IMR-90 (cell line): Measurements from ENCODE around the gene SLC19A1. TPM values are rescaled to one million over a fixed set of nuclear protein-coding genes. Genes with fewer than 3 reads are reported as not detected.

Experiments
- ATAC-seq: fragments of 200-7000 bp; cut with Tn5 transposase; 2 replicates; pipeline ENCODE4 v1.9.1; 2020; ENCODE audit warnings: low read depth, mild to moderate bottlenecking, moderate library complexity
- BruUV-seq: library from RNA; stranded (reverse); fragments of 400-500 nt; replicated peaks from 2 replicates; lab custom pipeline; 2021; lab: Mats Ljungman, UMichigan
- CTCF ChIA-PET: fragments of 300-600 bp; formaldehyde crosslinking; extraction: SDS; loops from one replicate; lab custom pipeline; 2021; ENCODE audit warnings: antibody characterized with exemption; lab: Yijun Ruan, JAX
- POLR2A ChIA-PET: fragments of 300-600 bp; sonication (Branson Sonifier 250); formaldehyde crosslinking; loops from one replicate; lab custom pipeline; 2022; ENCODE audit warnings: antibody characterized with exemption; ENCODE audit not compliant: unreplicated experiment; lab: Charles Lee
- DNase-seq: peaks from one replicate; pipeline ENCODE4 v3.0.0; 2013
- H2AFZ ChIP-seq: replicated peaks from 2 replicates; pipeline ENCODE3; 2013; ENCODE audit warnings: low read length, mild to moderate bottlenecking; ENCODE audit not compliant: poor library complexity
- H2AK5ac ChIP-seq: 2 replicates; pipeline ENCODE4 v1.6.1; 2013; ENCODE audit warnings: low read depth, low read length, inconsistent platforms
- H2AK9ac ChIP-seq: replicated peaks from 2 replicates; pipeline ENCODE3; 2013; ENCODE audit warnings: mild to moderate bottlenecking, low read depth, low read length, moderate library complexity; ENCODE audit not compliant: poor library complexity
- H2BK120ac ChIP-seq: 2 replicates; pipeline ENCODE4 v1.6.1; 2013; ENCODE audit warnings: low read depth, low read length, inconsistent platforms
- H2BK15ac ChIP-seq: 3 replicates; pipeline ENCODE4 v1.6.1; 2013; ENCODE audit warnings: low read depth, low read length, inconsistent platforms
- H2BK20ac ChIP-seq: 2 replicates; pipeline ENCODE4 v1.6.1; 2013; ENCODE audit warnings: low read depth, mild to moderate bottlenecking, inconsistent platforms, low read length, moderate library complexity
- H2BK5ac ChIP-seq: 2 replicates; pipeline ENCODE4 v1.6.1; 2013; ENCODE audit warnings: mild to moderate bottlenecking, low read depth, low read length, inconsistent platforms; ENCODE audit not compliant: poor library complexity, severe bottlenecking
- H3K14ac ChIP-seq: replicated peaks from 2 replicates; pipeline ENCODE4 v1.6.1; 2013; ENCODE audit warnings: low read depth, low read length, inconsistent platforms
- H3K18ac ChIP-seq: 2 replicates; pipeline ENCODE4 v1.6.1; 2013; ENCODE audit warnings: low read depth, low read length, control low read depth
- H3K23ac ChIP-seq: 2 replicates; pipeline ENCODE4 v1.6.1; 2013; ENCODE audit warnings: low read depth, low read length, inconsistent platforms
- H3K27ac ChIP-seq: 2 replicates; pipeline ENCODE4 v1.5.1; 2013; ENCODE audit warnings: mild to moderate bottlenecking, control low read depth, low read length; ENCODE audit not compliant: insufficient read depth
- H3K27me3 ChIP-seq: 2 replicates; pipeline ENCODE4 v1.6.1; 2013; ENCODE audit warnings: low read length; ENCODE audit not compliant: control insufficient read depth, insufficient read depth
- H3K36me3 ChIP-seq: 2 replicates; pipeline ENCODE4 v1.6.1; 2013; ENCODE audit warnings: low read length, mixed read lengths; ENCODE audit not compliant: control insufficient read depth, insufficient read depth
- H3K4ac ChIP-seq: 2 replicates; pipeline ENCODE4 v1.6.1; 2013; ENCODE audit warnings: low read depth, low read length, inconsistent platforms
- H3K4me1 ChIP-seq: 2 replicates; pipeline ENCODE4 v1.6.1; 2013; ENCODE audit warnings: low read length, mixed read lengths; ENCODE audit not compliant: control insufficient read depth, insufficient read depth
- H3K4me2 ChIP-seq: 2 replicates; pipeline ENCODE4 v1.6.1; 2013; ENCODE audit warnings: low read depth, mild to moderate bottlenecking, control low read depth, low read length, moderate library complexity
- H3K4me3 ChIP-seq: 2 replicates; pipeline ENCODE4 v1.5.1; 2013; ENCODE audit warnings: low read depth, mild to moderate bottlenecking, control low read depth, low read length, moderate library complexity; ENCODE audit not compliant: insufficient read depth
- H3K56ac ChIP-seq: 2 replicates; pipeline ENCODE4 v1.6.1; 2013; ENCODE audit warnings: low read length, inconsistent platforms; ENCODE audit not compliant: insufficient read depth; ENCODE audit errors: extremely low read depth
- H3K79me1 ChIP-seq, 2 experiments: 2 replicates each; pipeline ENCODE4 v1.6.1; 2013; ENCODE audit warnings: low read length in 2 of 2, inconsistent platforms in 1 of 2, low read depth in 1 of 2
- H3K9ac ChIP-seq: 2 replicates; pipeline ENCODE4 v1.6.1; 2013; ENCODE audit warnings: low read depth, low read length, control low read depth
- H3K9me1 ChIP-seq: 2 replicates; pipeline ENCODE4 v1.6.1; 2013; ENCODE audit warnings: low read length, inconsistent platforms; ENCODE audit not compliant: insufficient read depth
- H3K9me3 ChIP-seq: 2 replicates; pipeline ENCODE4 v1.6.1; 2013; ENCODE audit warnings: low read length; ENCODE audit not compliant: control insufficient read depth, insufficient read depth
- H4K20me1 ChIP-seq: 2 replicates; pipeline ENCODE4 v1.6.1; 2013; ENCODE audit warnings: low read length, inconsistent platforms; ENCODE audit not compliant: insufficient read depth
- H4K5ac ChIP-seq: 2 replicates; pipeline ENCODE4 v1.6.1; 2013; ENCODE audit warnings: mild to moderate bottlenecking, low read depth, low read length, control low read depth
- H4K8ac ChIP-seq, 2 experiments: 2 replicates each; pipeline ENCODE4 v1.6.1; 2013; ENCODE audit warnings: low read depth in 2 of 2, low read length in 2 of 2, control low read depth in 1 of 2, inconsistent platforms in 1 of 2
- H4K91ac ChIP-seq: 2 replicates; pipeline ENCODE4 v1.6.1; 2013; ENCODE audit warnings: low read depth, low read length, inconsistent platforms; ENCODE audit not compliant: insufficient read depth
- CEBPB ChIP-seq: IDR thresholded peaks from 2 replicates; pipeline ENCODE4 v1.6.1; 2012; ENCODE audit warnings: low read depth, low read length, improper control_type of control experiment
- MAFK ChIP-seq: IDR thresholded peaks from 2 replicates; pipeline ENCODE4 v1.6.1; 2012; ENCODE audit warnings: low read depth, low read length, improper control_type of control experiment
- WGBS, 2 experiments: methylation state at CpG; one replicate each; pipeline versions ENCODE4 v1.1.5 to v1.1.7; 2013; ENCODE audit warnings: missing lambda C conversion rate in 2 of 2; ENCODE audit not compliant: insufficient read length in 1 of 2; ENCODE audit errors: extremely low coverage in 2 of 2; 5-methylcytosine and 5-hydroxymethylcytosine counted together
- dilution Hi-C: fragments of 300-500 bp; cut with HindIII; formaldehyde crosslinking; loops from one replicate; pipeline ENCODE4 v1.14.3; 2018; ENCODE audit warnings: low sequenced_read_pairs; ENCODE audit not compliant: unreplicated experiment
- in situ Hi-C: fragments of 300-500 bp; cut with MboI; formaldehyde crosslinking; loops from 3 replicates; pipeline ENCODE4 v1.14.3; 2019; ENCODE audit warnings: low sequenced_read_pairs, inconsistent platforms, mixed read lengths
- intact Hi-C: fragments of 100-400 bp; cut with micrococcal nuclease; formaldehyde crosslinking; loops from 2 replicates; pipeline ENCODE4 v1.10.0; 2022
- polyA plus RNA-seq, 3 experiments: library from polyadenylated mRNA; depleted of rRNA; stranded (reverse); fragments of >200 nt; gene quantifications; 2 replicates each; pipeline ENCODE4 v1.2.3, GENCODE V29; 2012; ENCODE audit warnings: low replicate concordance in 1 of 3
- total RNA-seq: library from RNA; depleted of rRNA; stranded (reverse); fragments of >200 nt; gene quantifications from 2 replicates; pipeline ENCODE4 v1.2.3, GENCODE V29; 2012
- TF ChIP-seq, protein P1 (sequence below): fragments of 150-350 bp; IDR thresholded peaks from 2 replicates; pipeline ENCODE4 v1.6.1; 2017; ENCODE audit warnings: mild to moderate bottlenecking, antibody characterized with exemption, low read length, low read depth

The SLC19A1 gene
- total and polyA plus RNA-seq, 2 of the 4 experiments (the other 2 are of a cell fraction): 2.2 to 16.2 TPM

DNA sequence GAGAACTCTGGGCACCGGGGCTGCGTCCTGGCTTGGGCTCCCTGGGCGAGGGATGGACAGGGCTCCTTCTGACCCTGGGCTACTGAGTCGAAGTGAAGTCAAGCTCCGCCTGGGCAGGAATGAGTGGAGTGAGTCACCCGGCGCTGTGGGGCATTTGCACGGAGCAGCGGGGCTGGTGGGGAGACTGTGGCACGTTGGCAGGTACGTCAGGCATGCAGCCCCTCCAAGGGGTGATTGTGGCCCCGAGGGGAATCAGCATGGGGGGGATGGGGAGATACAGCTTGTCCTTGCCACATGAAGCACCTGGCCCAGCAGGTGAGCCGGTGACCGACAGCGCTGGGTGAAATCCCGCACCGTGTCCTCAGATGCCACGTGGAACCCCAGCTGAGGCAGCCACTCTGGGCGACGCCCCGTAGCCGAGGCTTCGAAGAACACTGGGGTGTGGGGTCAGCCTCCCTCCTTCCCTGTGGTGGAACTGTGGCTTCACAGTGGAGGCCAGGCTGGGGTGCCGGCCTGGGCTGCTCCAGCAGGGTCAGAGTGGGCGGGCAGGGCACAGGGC is 74.9 kb downstream of the SLC19A1 start:
- no peak overlapping the region for H2AK9ac ChIP-seq
- no TSS peak for BruUV-seq
- H3K4me3 ChIP-seq: no peak overlapping the region
- no peak overlapping the region for H3K4me2 ChIP-seq
- no peaks in the 10 kb centered on the region for H3K27me3 ChIP-seq
- 91% methylated on average over 22 of the region's 25 CpGs; no CpG with 5 or more reads in 1 of the 2 experiments for WGBS, 2 experiments
- H2BK15ac ChIP-seq: no peak overlapping the region
- ChIA-PET CTCF (interaction anchor here (0.6 kb wide), 1 partner anchor 48 kb away, joined by 3 read pairs; no protein-coding TSS in a partner anchor), POLR2A (no interaction called here)
- H4K5ac ChIP-seq: no peak overlapping the region
- H4K8ac ChIP-seq: no peak overlapping the region
- peaks cover 22% of the 10 kb centered on the region for H3K4me1 ChIP-seq
- no peak overlapping the region for H3K4ac ChIP-seq
- no peak overlapping the region for H3K23ac ChIP-seq
- no peaks in the 10 kb centered on the region for H3K9me3 ChIP-seq
- H4K91ac ChIP-seq: no peak overlapping the region
- DNase-seq: no peak
- H2AK5ac ChIP-seq: no peak overlapping the region
- TF ChIP-seq, protein P1, sequence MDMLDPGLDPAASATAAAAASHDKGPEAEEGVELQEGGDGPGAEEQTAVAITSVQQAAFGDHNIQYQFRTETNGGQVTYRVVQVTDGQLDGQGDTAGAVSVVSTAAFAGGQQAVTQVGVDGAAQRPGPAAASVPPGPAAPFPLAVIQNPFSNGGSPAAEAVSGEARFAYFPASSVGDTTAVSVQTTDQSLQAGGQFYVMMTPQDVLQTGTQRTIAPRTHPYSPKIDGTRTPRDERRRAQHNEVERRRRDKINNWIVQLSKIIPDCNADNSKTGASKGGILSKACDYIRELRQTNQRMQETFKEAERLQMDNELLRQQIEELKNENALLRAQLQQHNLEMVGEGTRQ: no peak
- no peak for TF ChIP-seq MAFK
- TF ChIP-seq CEBPB: no peak
- ATAC-seq: no peak
- H2BK20ac ChIP-seq: no peak overlapping the region
- H3K14ac ChIP-seq: no peak overlapping the region
- no peak overlapping the region for H2BK5ac ChIP-seq
- peaks cover 56% of the 10 kb centered on the region for H4K20me1 ChIP-seq
- H3K9ac ChIP-seq: no peak overlapping the region
- in situ Hi-C loops (loop anchor here (10.0 kb wide), 1 partner anchor 358 kb away; no protein-coding TSS in a partner anchor), intact Hi-C loops (no loop called here), dilution Hi-C loops (no loop called here)
- no peak overlapping the region for H2AFZ ChIP-seq
- H3K18ac ChIP-seq: no peak overlapping the region
- H2BK120ac ChIP-seq: no peak overlapping the region
- H3K27ac ChIP-seq: no peak overlapping the region
- peaks cover 11% of the 10 kb centered on the region; the same call in 1 of the 2 replicates for H3K9me1 ChIP-seq
- H3K36me3 ChIP-seq: peaks cover 14% of the 10 kb centered on the region
- H3K56ac ChIP-seq: no peak overlapping the region
- peaks cover 4 to 66% of the 10 kb centered on the region in 2 experiments; a peak in 2 of 4 replicates for H3K79me1 ChIP-seq
